Right lobe of liver (tissue), 4 donors: ENCODE results near the gene BRSK1.

Experiments used
- POLR2A ChIP-seq: fragments of 450-650 bp; IDR thresholded peaks from one replicate; pipeline ENCODE4 v1.6.1; 2017; ENCODE audit warnings: antibody characterized with exemption, mild to moderate bottlenecking
- TF ChIP-seq, protein P1 (sequence below), 4 donors: fragments of 200-600 bp in 3 of 4; fragments of 450-650 bp in 1 of 4; IDR thresholded peaks; one replicate each; pipeline versions ENCODE4 v1.5.1 to v1.8.0; 2016 to 2022; ENCODE audit warnings: antibody characterized with exemption in 4 of 4, mild to moderate bottlenecking in 2 of 4
- donor health status: DM: no; HTN: no; CAD: no.
- donor health status: DM: no; HTN: no; CAD: no.
- donor health status: DM: no; HTN: yes; CAD: no.

GRCh38 chr19:55304980-55305379 is 21.2 kb downstream of the BRSK1 start:
- TF ChIP-seq, protein P1, sequence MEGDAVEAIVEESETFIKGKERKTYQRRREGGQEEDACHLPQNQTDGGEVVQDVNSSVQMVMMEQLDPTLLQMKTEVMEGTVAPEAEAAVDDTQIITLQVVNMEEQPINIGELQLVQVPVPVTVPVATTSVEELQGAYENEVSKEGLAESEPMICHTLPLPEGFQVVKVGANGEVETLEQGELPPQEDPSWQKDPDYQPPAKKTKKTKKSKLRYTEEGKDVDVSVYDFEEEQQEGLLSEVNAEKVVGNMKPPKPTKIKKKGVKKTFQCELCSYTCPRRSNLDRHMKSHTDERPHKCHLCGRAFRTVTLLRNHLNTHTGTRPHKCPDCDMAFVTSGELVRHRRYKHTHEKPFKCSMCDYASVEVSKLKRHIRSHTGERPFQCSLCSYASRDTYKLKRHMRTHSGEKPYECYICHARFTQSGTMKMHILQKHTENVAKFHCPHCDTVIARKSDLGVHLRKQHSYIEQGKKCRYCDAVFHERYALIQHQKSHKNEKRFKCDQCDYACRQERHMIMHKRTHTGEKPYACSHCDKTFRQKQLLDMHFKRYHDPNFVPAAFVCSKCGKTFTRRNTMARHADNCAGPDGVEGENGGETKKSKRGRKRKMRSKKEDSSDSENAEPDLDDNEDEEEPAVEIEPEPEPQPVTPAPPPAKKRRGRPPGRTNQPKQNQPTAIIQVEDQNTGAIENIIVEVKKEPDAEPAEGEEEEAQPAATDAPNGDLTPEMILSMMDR (IDR thresholded peaks at IDR 0.05), result no peak
- no peak for TF ChIP-seq POLR2A
